Measurements from ENCODE around the gene FEN1. TPM values are rescaled to one million over a fixed set of nuclear protein-coding genes. Genes with fewer than 3 reads are reported as not detected.

FEN1 gene
- total and polyA plus RNA-seq, 7 donors: 5.7 to 30.3 (median 10.3) TPM

DNA sequence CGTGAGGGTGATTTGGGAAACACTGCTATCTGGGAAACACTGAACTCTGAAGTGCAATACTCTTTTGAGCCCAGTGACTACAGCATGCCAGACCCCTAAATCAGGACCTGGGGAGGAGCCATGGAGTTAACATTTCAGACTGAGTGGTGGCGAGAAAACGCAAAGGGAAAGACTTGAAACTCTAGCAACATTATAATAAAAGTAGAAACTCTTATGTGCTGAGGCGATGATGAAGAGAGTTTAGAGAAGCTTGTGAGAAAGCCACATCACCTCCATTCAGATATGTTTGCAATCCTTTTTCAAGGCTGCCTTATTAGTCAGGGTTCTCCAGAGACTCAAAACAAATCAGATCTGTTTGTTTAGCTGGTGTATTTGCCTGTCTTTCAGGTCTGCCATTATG lies 1.9 kb downstream of the FEN1 start:
- DNase-seq: no peak
- peaks cover 20% of the 10 kb centered on the region for H3K4me1 ChIP-seq
- no peak overlapping the region for H3K27ac ChIP-seq
- no peak for ATAC-seq
- TF ChIP-seq CTCF (IDR thresholded peaks at IDR 0.05): no peak
- no peaks in the 10 kb centered on the region for H3K27me3 ChIP-seq (ENCODE audit: insufficient read depth in 3 of 3, low read length in 2 of 3)
- H3K9me3 ChIP-seq: no peaks in the 10 kb centered on the region
- no peak overlapping the region for H3K4me3 ChIP-seq
- WGBS, 3 donors: 86 to 89% (median 86%) methylated on average over 4 of the region's 4 CpGs
- H3K36me3 ChIP-seq (ENCODE audit: insufficient read depth in 1 of 2, low read depth in 1 of 2): peaks cover 6 to 17% of the 10 kb centered on the region in 2 donors
- intact Hi-C loops (cut with DNase I): loop anchor here (5.0 to 10.0 kb wide), 3 partner anchors 98 to 160 kb away; partner anchors contain the start of genes BEST1 (in 1 of the 2) and FADS3 (in 1 of the 2)

DNA sequence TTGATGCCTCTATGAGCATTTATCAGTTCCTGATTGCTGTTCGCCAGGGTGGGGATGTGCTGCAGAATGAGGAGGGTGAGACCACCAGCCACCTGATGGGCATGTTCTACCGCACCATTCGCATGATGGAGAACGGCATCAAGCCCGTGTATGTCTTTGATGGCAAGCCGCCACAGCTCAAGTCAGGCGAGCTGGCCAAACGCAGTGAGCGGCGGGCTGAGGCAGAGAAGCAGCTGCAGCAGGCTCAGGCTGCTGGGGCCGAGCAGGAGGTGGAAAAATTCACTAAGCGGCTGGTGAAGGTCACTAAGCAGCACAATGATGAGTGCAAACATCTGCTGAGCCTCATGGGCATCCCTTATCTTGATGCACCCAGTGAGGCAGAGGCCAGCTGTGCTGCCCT lies 2.7 kb downstream of the FEN1 start:
- 62 to 71% (median 70%) methylated on average over 12 of the region's 12 CpGs for WGBS, 3 donors
- DNase-seq (no peak), ATAC-seq (no peak)
- H3K27me3 ChIP-seq (ENCODE audit: insufficient read depth in 3 of 3, low read length in 2 of 3): no peaks in the 10 kb centered on the region
- no peak for TF ChIP-seq CTCF (IDR thresholded peaks at IDR 0.05)
- H3K4me3 ChIP-seq: no peak overlapping the region
- peaks cover 20% of the 10 kb centered on the region for H3K4me1 ChIP-seq
- H3K36me3 ChIP-seq (ENCODE audit: insufficient read depth in 1 of 2, low read depth in 1 of 2): peaks cover 0 to 8% of the 10 kb centered on the region in 2 donors
- intact Hi-C loops (cut with DNase I): loop anchor here (5.0 to 10.0 kb wide), 5 partner anchors 77 to 312 kb away; partner anchors contain the start of gene BEST1 (in 1 of the 2)
- H3K27ac ChIP-seq: no peak overlapping the region
- H3K9me3 ChIP-seq: no peaks in the 10 kb centered on the region

DNA sequence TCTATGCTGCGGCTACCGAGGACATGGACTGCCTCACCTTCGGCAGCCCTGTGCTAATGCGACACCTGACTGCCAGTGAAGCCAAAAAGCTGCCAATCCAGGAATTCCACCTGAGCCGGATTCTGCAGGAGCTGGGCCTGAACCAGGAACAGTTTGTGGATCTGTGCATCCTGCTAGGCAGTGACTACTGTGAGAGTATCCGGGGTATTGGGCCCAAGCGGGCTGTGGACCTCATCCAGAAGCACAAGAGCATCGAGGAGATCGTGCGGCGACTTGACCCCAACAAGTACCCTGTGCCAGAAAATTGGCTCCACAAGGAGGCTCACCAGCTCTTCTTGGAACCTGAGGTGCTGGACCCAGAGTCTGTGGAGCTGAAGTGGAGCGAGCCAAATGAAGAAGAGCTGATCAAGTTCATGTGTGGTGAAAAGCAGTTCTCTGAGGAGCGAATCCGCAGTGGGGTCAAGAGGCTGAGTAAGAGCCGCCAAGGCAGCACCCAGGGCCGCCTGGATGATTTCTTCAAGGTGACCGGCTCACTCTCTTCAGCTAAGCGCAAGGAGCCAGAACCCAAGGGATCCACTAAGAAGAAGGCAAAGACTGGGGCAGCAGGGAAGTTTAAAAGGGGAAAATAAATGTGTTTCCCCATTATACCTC lies 3.3 kb downstream of the FEN1 start:
- no peak for TF ChIP-seq CTCF (IDR thresholded peaks at IDR 0.05)
- WGBS, 3 donors: 86 to 90% (median 89%) methylated on average over 16 to 18 of the region's 18 CpGs
- Histone ChIP-seq H3K27me3 (ENCODE audit: insufficient read depth in 3 of 3, low read length in 2 of 3) (no peaks in the 10 kb centered on the region), H3K4me3 (no peak overlapping the region), H3K4me1 (peaks cover 19% of the 10 kb centered on the region), H3K27ac (no peak overlapping the region), H3K36me3 (ENCODE audit: insufficient read depth in 1 of 2, low read depth in 1 of 2) (peaks cover 0 to 8% of the 10 kb centered on the region in 2 donors), H3K9me3 (no peaks in the 10 kb centered on the region)
- intact Hi-C loops (cut with DNase I): loop anchor here (2.0 to 10.0 kb wide), 7 partner anchors 76 to 313 kb away; partner anchors contain the start of gene BEST1 (in 1 of the 2)
- ATAC-seq (no peak), DNase-seq (peak in 1 of 2 donors; percentile 26)

DNA sequence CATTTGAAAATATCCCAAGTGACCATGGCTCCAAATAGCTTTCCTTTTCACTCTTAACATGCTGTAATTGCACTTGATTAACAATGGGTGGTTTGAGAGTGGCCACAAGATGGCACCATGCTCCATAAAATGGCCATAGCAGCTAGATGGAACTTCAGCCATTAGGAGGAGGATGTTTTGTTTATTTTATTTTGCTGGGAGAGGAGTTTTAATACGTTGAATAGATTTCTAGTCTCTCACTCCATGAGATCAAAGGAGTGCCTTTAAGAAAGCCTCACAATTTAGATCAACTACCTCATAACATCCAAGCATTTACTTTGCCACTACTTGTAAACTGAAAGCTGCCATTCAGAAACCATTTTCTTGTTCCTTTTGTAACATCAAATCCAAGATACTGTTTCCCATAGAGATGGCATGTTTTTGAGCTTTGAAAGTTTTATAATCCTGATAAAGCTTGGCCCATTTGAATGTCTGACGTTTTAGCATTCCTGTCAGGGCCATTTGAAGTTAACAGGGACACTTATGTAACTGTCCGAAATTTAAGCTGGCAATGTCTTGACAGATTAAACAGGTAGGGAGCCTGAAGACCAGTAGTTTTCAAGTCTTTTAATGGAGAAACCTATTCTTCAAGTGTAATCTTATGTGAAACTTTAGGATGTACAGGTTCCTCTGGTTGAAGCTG lies 4.7 kb downstream of the FEN1 start:
- peak; percentile 66 to 77 for DNase-seq
- TF ChIP-seq CTCF (IDR thresholded peaks at IDR 0.05): peak; percentile 90
- peak in 2 of 4 donors; percentile 47 to 48 for ATAC-seq
- WGBS, 3 donors: 21 to 44% (median 27%) methylated on average over 3 of the region's 3 CpGs
- peak overlapping the region; percentile 10 for H3K27ac ChIP-seq
- H3K27me3 ChIP-seq (ENCODE audit: insufficient read depth in 3 of 3, low read length in 2 of 3): no peaks in the 10 kb centered on the region
- no peak overlapping the region for H3K4me3 ChIP-seq
- H3K36me3 ChIP-seq (ENCODE audit: insufficient read depth in 1 of 2, low read depth in 1 of 2): peaks cover 0 to 8% of the 10 kb centered on the region in 2 donors
- intact Hi-C loops (cut with DNase I): loop anchor here (2.0 to 10.0 kb wide), 7 partner anchors 75 to 311 kb away; partner anchors contain the start of gene BEST1 (in 1 of the 2)
- H3K4me1 ChIP-seq: peaks cover 11% of the 10 kb centered on the region
- H3K9me3 ChIP-seq: no peaks in the 10 kb centered on the region
